HepG2 (cell line): ENCODE data around the gene OTUD4. TPM values are rescaled to one million over a fixed set of nuclear protein-coding genes. Genes with fewer than 3 reads are reported as not detected.

Source experiments
- ATAC-seq: fragments of 200-7000 bp; cut with Tn5 transposase; 3 replicates; pipeline ENCODE4 v1.9.1; 2020; ENCODE audit warnings: mild to moderate bottlenecking, moderate library complexity
- BruUV-seq: library from RNA; stranded (reverse); fragments of 400-500 nt; replicated peaks from 2 replicates; lab custom pipeline; 2021; lab: Mats Ljungman, UMichigan
- CTCF ChIA-PET: fragments of 300-600 bp; formaldehyde crosslinking; extraction: SDS; loops from one replicate; lab custom pipeline; 2021; ENCODE audit warnings: low total read pairs, inconsistent platforms, low intra/inter-chr PET ratio; lab: Yijun Ruan, JAX
- POLR2A ChIA-PET: fragments of 350-600 bp; sonication (Branson Sonifier 250); formaldehyde crosslinking; loops from one replicate; lab custom pipeline; 2020; ENCODE audit warnings: antibody characterized with exemption, inconsistent platforms; lab: Yijun Ruan, JAX
- DNase-seq: peaks from one replicate; pipeline ENCODE4 v3.0.0-alpha.2; 2015; ENCODE audit warnings: low spot score
- FAIRE-seq: peaks from 3 replicates; lab custom pipeline; 2011; peaks lifted over from hg19 to GRCh38; lab: Jason Lieb, UNC
- H2AFZ ChIP-seq: one replicate; pipeline ENCODE4 v1.6.1; 2011; ENCODE audit warnings: low read length, inconsistent platforms
- H3K27ac ChIP-seq: fragments of 300-600 bp; 3 replicates; pipeline ENCODE4 v1.8.0; 2011; ENCODE audit warnings: mixed run types, mild to moderate bottlenecking, mixed read lengths, low read length, inconsistent platforms; ENCODE audit not compliant: insufficient read depth; ENCODE audit errors: extremely low read length
- H3K27me3 ChIP-seq, 2 experiments: fragments of 200-600 bp in 1 of 2; 2 replicates in 1 of 2; 3 replicates in 1 of 2; pipeline versions ENCODE4 v1.6.0 to v1.8.0; 2011; ENCODE audit warnings: low read length in 2 of 2, mild to moderate bottlenecking in 2 of 2, moderate library complexity in 2 of 2, inconsistent platforms in 1 of 2; ENCODE audit not compliant: insufficient read depth in 2 of 2, control insufficient read depth in 1 of 2
- H3K36me3 ChIP-seq, 2 experiments: fragments of 200-600 bp in 1 of 2; replicated peaks in 1 of 2; 2 replicates in 1 of 2; 3 replicates in 1 of 2; pipeline versions ENCODE4 v1.5.1 to v1.8.0; 2011; ENCODE audit warnings: low read length in 2 of 2, inconsistent platforms in 1 of 2; ENCODE audit not compliant: insufficient read depth in 2 of 2, control insufficient read depth in 1 of 2
- H3K4me1 ChIP-seq: 2 replicates; pipeline ENCODE4 v1.5.1; 2012; ENCODE audit warnings: low read length, inconsistent platforms; ENCODE audit not compliant: insufficient read depth
- H3K4me2 ChIP-seq: 2 replicates; pipeline ENCODE4 v1.6.0; 2011; ENCODE audit warnings: low read depth, low read length, inconsistent platforms
- H3K4me3 ChIP-seq, 3 experiments: fragments of 200-600 bp in 1 of 3; sonication (generic), shearing (Covaris generic) in 1 of 3; replicated peaks in 1 of 3; 2 replicates each; pipeline ENCODE4 v1.5.1; 2011 to 2016; ENCODE audit warnings: low read length in 3 of 3, inconsistent platforms in 2 of 3, low read depth in 2 of 3, mild to moderate bottlenecking in 2 of 3, control low read depth in 1 of 3, mixed read lengths in 1 of 3; ENCODE audit not compliant: insufficient read depth in 1 of 3
- H3K79me2 ChIP-seq: one replicate; pipeline ENCODE4 v1.6.1; 2011; ENCODE audit warnings: low read length, inconsistent platforms; ENCODE audit not compliant: insufficient read depth
- H3K9ac ChIP-seq: 2 replicates; pipeline ENCODE4 v1.6.0; 2011; ENCODE audit warnings: mild to moderate bottlenecking, low read depth, low read length, inconsistent platforms; ENCODE audit not compliant: insufficient read depth
- H3K9me3 ChIP-seq: 2 replicates; pipeline ENCODE4 v1.5.1; 2012; ENCODE audit warnings: mild to moderate bottlenecking, low read length
- H4K20me1 ChIP-seq: 2 replicates; pipeline ENCODE4 v1.6.0; 2011; ENCODE audit warnings: inconsistent platforms, mild to moderate bottlenecking, low read length, moderate library complexity; ENCODE audit not compliant: insufficient read depth
- CBX1 ChIP-seq: IDR thresholded peaks from one replicate; pipeline ENCODE4 v1.6.1; 2016; ENCODE audit warnings: antibody characterized with exemption, low read depth
- MXI1 ChIP-seq: IDR thresholded peaks from 3 replicates; pipeline ENCODE4 v1.6.1; 2012; ENCODE audit warnings: low read depth, low read length, inconsistent platforms, borderline replicate concordance
- NFIB ChIP-seq: sonication (generic); formaldehyde crosslinking; IDR thresholded peaks from 2 replicates; pipeline ENCODE4 v1.9.0; 2021; ENCODE audit warnings: missing genetic modification reagents, mild to moderate bottlenecking, borderline replicate concordance
- PLRG1 ChIP-seq: fragments of 450-650 bp; conservative IDR thresholded peaks from 2 replicates; pipeline ENCODE4 v1.6.1; 2016
- POGZ ChIP-seq: sonication (generic); formaldehyde crosslinking; IDR thresholded peaks from 2 replicates; pipeline ENCODE4 v1.4.0; 2020; ENCODE audit warnings: mild to moderate bottlenecking, missing genetic modification reagents
- PRPF4 ChIP-seq: fragments of 200-400 bp; formaldehyde crosslinking; IDR thresholded peaks from 2 replicates; pipeline ENCODE4 v1.6.1; 2016; ENCODE audit warnings: low read length, low read depth; ENCODE audit not compliant: poor library complexity, severe bottlenecking
- SETDB1 ChIP-seq: sonication (generic); formaldehyde crosslinking; IDR thresholded peaks from 2 replicates; pipeline ENCODE4 v1.5.1; 2020; ENCODE audit warnings: missing genetic modification reagents, mild to moderate bottlenecking, borderline replicate concordance
- SNAI1 ChIP-seq: sonication (generic); formaldehyde crosslinking; IDR thresholded peaks from 2 replicates; pipeline ENCODE4 v1.5.0; 2020; ENCODE audit warnings: mild to moderate bottlenecking, missing genetic modification reagents, borderline replicate concordance
- TOE1 ChIP-seq: sonication (generic); formaldehyde crosslinking; IDR thresholded peaks from 2 replicates; pipeline ENCODE4 v1.4.0; 2020; ENCODE audit warnings: mild to moderate bottlenecking, missing genetic modification reagents
- ZBTB14 ChIP-seq: sonication (generic); formaldehyde crosslinking; IDR thresholded peaks from 2 replicates; pipeline ENCODE4 v1.4.0; 2020; ENCODE audit warnings: missing genetic modification reagents
- ZC3H4 ChIP-seq: sonication (generic); formaldehyde crosslinking; IDR thresholded peaks from 2 replicates; pipeline ENCODE4 v1.4.0; 2020; ENCODE audit warnings: missing genetic modification reagents, borderline replicate concordance
- ZFP36 ChIP-seq: fragments of 150-350 bp; IDR thresholded peaks from 2 replicates; pipeline ENCODE4 v1.6.1; 2018; ENCODE audit warnings: borderline replicate concordance, low read length, low read depth; ENCODE audit not compliant: partially characterized antibody
- ZFP90 ChIP-seq: sonication (generic); formaldehyde crosslinking; IDR thresholded peaks from 2 replicates; pipeline ENCODE4 v1.8.0; 2022; ENCODE audit warnings: missing genetic modification reagents, mild to moderate bottlenecking, inconsistent platforms, borderline replicate concordance
- ZMYM2 ChIP-seq: sonication (generic); formaldehyde crosslinking; IDR thresholded peaks from 2 replicates; pipeline ENCODE4 v1.8.0; 2022; ENCODE audit warnings: mild to moderate bottlenecking, missing genetic modification reagents
- ZNF101 ChIP-seq: sonication (generic); formaldehyde crosslinking; IDR thresholded peaks from 2 replicates; pipeline ENCODE4 v1.4.0; 2020; ENCODE audit warnings: mild to moderate bottlenecking, low read depth, missing genetic modification reagents, borderline replicate concordance
- ZNF24 ChIP-seq: fragments of 450-650 bp; IDR thresholded peaks from 2 replicates; pipeline ENCODE4 v1.6.1; 2017; ENCODE audit warnings: antibody characterized with exemption, mild to moderate bottlenecking
- ZNF280B ChIP-seq: sonication (generic); formaldehyde crosslinking; IDR thresholded peaks from 2 replicates; pipeline ENCODE4 v1.5.0; 2020; ENCODE audit warnings: missing genetic modification reagents, mild to moderate bottlenecking, borderline replicate concordance
- ZNF547 ChIP-seq: sonication (generic); formaldehyde crosslinking; IDR thresholded peaks from 2 replicates; pipeline ENCODE4 v1.5.1; 2020; ENCODE audit warnings: mild to moderate bottlenecking, missing genetic modification reagents
- WGBS: methylation state at CpG from one replicate; pipeline ENCODE4 v1.1.6; 2017; ENCODE audit warnings: low lambda C conversion rate; 5-methylcytosine and 5-hydroxymethylcytosine counted together
- in situ Hi-C: cut with HindIII; loops from 2 replicates; pipeline ENCODE4 v1.10.0; 2017; ENCODE audit warnings: low pct_unique_long_range_greater_than_20kb; ENCODE audit not compliant: extremely low pct_ligation_motif_present
- intact Hi-C: fragments of 100-400 bp; cut with micrococcal nuclease; formaldehyde crosslinking; loops from one replicate; pipeline ENCODE4 v1.10.0; 2022; ENCODE audit not compliant: unreplicated experiment
- polyA plus RNA-seq, 8 experiments: library from polyadenylated mRNA; depleted of rRNA in 3 of 8; stranded (reverse) in 7 of 8; unstranded in 1 of 8; fragments of >200 nt; fragmentation: Illumina TruSeq in 4 of 8; extraction: Trizol in 4 of 8; gene quantifications; 2 replicates each; pipeline versions ENCODE4 v1.2.1 to v1.2.3, GENCODE V29; 2011 to 2016; ENCODE audit warnings: low read depth in 4 of 8, missing spikeins in 1 of 8, mixed read lengths in 1 of 8; ENCODE audit not compliant: insufficient read depth in 1 of 8
- total RNA-seq, 5 experiments: library from RNA; depleted of rRNA; stranded (reverse); fragments of >200 nt; fragmentation: Illumina TruSeq; extraction: Trizol; gene quantifications; 2 replicates each; pipeline ENCODE4 v1.2.3, GENCODE V29; 2016; ENCODE audit warnings: low read depth in 1 of 5
- TF ChIP-seq, protein P1 (sequence below): sonication (generic); formaldehyde crosslinking; IDR thresholded peaks from 2 replicates; pipeline ENCODE4 v1.9.0; 2021; ENCODE audit warnings: missing genetic modification reagents, mild to moderate bottlenecking, borderline replicate concordance

OTUD4 gene
- total and polyA plus RNA-seq, 2 of the 13 experiments (the other 11 are each of a cell fraction or from before 2014, with no cell fraction given), result 16.1 to 18.0 TPM

GRCh38 chr4:145213245-145213644 lies 32.9 kb upstream of the OTUD4 start (continued):
- no peak for TF ChIP-seq ZNF547

DNA sequence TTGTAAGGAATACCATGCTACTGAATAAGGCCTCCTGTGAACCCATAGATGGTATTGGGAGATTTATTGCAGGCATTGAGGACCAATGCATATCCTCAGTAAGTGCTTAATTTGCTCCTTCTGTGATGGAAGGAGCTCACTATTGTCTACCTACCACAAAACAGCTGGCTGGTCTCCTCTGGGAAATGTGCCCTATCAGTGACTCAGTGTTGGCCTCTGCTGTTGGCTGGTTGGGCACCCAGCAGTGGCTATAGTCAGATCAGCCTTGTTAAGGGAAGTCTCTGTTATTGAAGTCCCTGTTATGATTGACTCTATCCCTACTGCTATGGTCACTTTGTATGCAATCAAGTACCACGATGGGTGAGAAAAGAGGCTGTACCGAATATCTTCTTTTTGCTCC lies 27.5 kb upstream of the OTUD4 start:
- H2AFZ ChIP-seq, result no peak overlapping the region
- TF ChIP-seq NFIB (no peak), PLRG1 (no peak), CBX1 (no peak), POGZ (CRISPR knock-in tag) (no peak), ZFP90 (CRISPR knock-in tag) (no peak), ZNF101 (CRISPR knock-in tag) (no peak), SNAI1 (no peak), ZMYM2 (CRISPR knock-in tag) (no peak), ZC3H4 (CRISPR knock-in tag) (no peak), ZNF280B (CRISPR knock-in tag) (no peak), SETDB1 (no peak), ZNF24 (no peak), ZFP36 (no peak), MXI1 (no peak), PRPF4 (no peak), TOE1 (CRISPR knock-in tag) (no peak), ZBTB14 (no peak)
- TF ChIP-seq, protein P1, sequence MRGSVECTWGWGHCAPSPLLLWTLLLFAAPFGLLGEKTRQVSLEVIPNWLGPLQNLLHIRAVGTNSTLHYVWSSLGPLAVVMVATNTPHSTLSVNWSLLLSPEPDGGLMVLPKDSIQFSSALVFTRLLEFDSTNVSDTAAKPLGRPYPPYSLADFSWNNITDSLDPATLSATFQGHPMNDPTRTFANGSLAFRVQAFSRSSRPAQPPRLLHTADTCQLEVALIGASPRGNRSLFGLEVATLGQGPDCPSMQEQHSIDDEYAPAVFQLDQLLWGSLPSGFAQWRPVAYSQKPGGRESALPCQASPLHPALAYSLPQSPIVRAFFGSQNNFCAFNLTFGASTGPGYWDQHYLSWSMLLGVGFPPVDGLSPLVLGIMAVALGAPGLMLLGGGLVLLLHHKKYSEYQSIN, result no peak
- H3K36me3 ChIP-seq, result no peaks in the 10 kb centered on the region
- intact Hi-C loops (no loop called here), in situ Hi-C loops (no loop called here)
- H3K27me3 ChIP-seq, result no peaks in the 10 kb centered on the region
- H3K4me2 ChIP-seq, result no peak overlapping the region
- 0 out of 2 replicates have a peak, but pooled peaks cover 5% of the 10 kb centered on the region for H3K4me1 ChIP-seq
- ATAC-seq, result no peak
- no peak overlapping the region for H3K9ac ChIP-seq
- BruUV-seq, result no TSS peak
- no peak overlapping the region for H3K27ac ChIP-seq
- no peak overlapping the region for H3K4me3 ChIP-seq
- FAIRE-seq, result no peak
- H3K79me2 ChIP-seq, result no peaks in the 10 kb centered on the region
- H4K20me1 ChIP-seq, result no peaks in the 10 kb centered on the region
- no peaks in the 10 kb centered on the region for H3K9me3 ChIP-seq
- CTCF ChIA-PET, result no interaction called here
- WGBS, result 37% methylated on average over 2 of the region's 2 CpGs
- DNase-seq, result no peak
- POLR2A ChIA-PET, result no interaction called here
